ENCODE data around the gene NAGLU.
"Not testable (repeated sequence)": the region's sequence is repeated elsewhere in the genome, so short reads cannot be mapped to it uniquely, and the experiment has no call there.

The NAGLU gene

GRCh38 chr17:42520540-42520951 lies 15.5 kb upstream of the NAGLU start:
- DNase-seq: no peak

- no peak for DNase-seq
Observed at GRCh38 chr17:42521036-42521435, 15.0 kb upstream of the NAGLU start.

- no peak for DNase-seq
Observed at GRCh38 chr17:42521666-42522262, 14.3 kb upstream of the NAGLU start.

- no peak for DNase-seq
Observed at GRCh38 chr17:42522263-42522790, 13.7 kb upstream of the NAGLU start.

GRCh38 chr17:42522798-42523278 lies 13.2 kb upstream of the NAGLU start:
- DNase-seq: no peak

GRCh38 chr17:42525221-42525620 lies 10.8 kb upstream of the NAGLU start:
- no peak for DNase-seq

- no peak for DNase-seq
Observed at GRCh38 chr17:42526031-42526444, 10.0 kb upstream of the NAGLU start.

GRCh38 chr17:42527932-42528331 lies 8.1 kb upstream of the NAGLU start:
- DNase-seq: no peak

GRCh38 chr17:42529061-42529460 lies 7.0 kb upstream of the NAGLU start:
- no peak for DNase-seq

GRCh38 chr17:42530952-42531454 lies 5.0 kb upstream of the NAGLU start:
- no peak for DNase-seq

GRCh38 chr17:42531455-42532354 lies 4.3 kb upstream of the NAGLU start:
- DNase-seq: peak; percentile 70

GRCh38 chr17:42535155-42536047 lies 640 bp upstream of the NAGLU start:
- DNase-seq: no peak

GRCh38 chr17:42536372-42537155 lies 523 bp downstream of the NAGLU start:
- peak; percentile 68 for DNase-seq

GRCh38 chr17:42537156-42537805 lies 1.2 kb downstream of the NAGLU start:
- no peak for DNase-seq

- DNase-seq: no peak
Observed at GRCh38 chr17:42537826-42538451, 1.9 kb downstream of the NAGLU start.

- DNase-seq: no peak
Observed at GRCh38 chr17:42538482-42538881, 2.4 kb downstream of the NAGLU start.

- DNase-seq: not testable (repeated sequence)
Observed at GRCh38 chr17:42540558-42540957, 4.5 kb downstream of the NAGLU start.

- no peak for DNase-seq
Observed at GRCh38 chr17:42541041-42541833, 5.2 kb downstream of the NAGLU start.

Data from right kidney (tissue), 1 donor.